ENCODE measurements around the gene PMEL.

Gene PMEL

GRCh38 chr12:55972456-55972855 lies 6.6 kb upstream of the PMEL start:
- H3K4me3 ChIP-seq (replicated peaks in 1 of 2; ENCODE audit: low read depth in 2 of 2, low read length in 2 of 2), result peak overlapping the region; percentile 61 to 69
- TF ChIP-seq CTCF (IDR thresholded peaks at IDR 0.05; ENCODE audit: low read depth, low read length), result no peak
- DNase-seq (ENCODE audit: low read depth in 2 of 2), result no peak

- DNase-seq (ENCODE audit: low read depth in 2 of 2), result peak; percentile 75 to 89
- peak overlapping the region in 1 of 2 donors; percentile 27 for H3K4me3 ChIP-seq (replicated peaks in 1 of 2; ENCODE audit: low read depth in 2 of 2, low read length in 2 of 2)
- TF ChIP-seq CTCF (IDR thresholded peaks at IDR 0.05; ENCODE audit: low read depth, low read length), result no peak
Observed at GRCh38 chr12:55972042-55972441, 6.2 kb upstream of the PMEL start.

- no peak for TF ChIP-seq CTCF (IDR thresholded peaks at IDR 0.05; ENCODE audit: low read depth, low read length)
- peak; percentile 60 to 90 for DNase-seq (ENCODE audit: low read depth in 2 of 2)
- H3K4me3 ChIP-seq (replicated peaks in 1 of 2; ENCODE audit: low read depth in 2 of 2, low read length in 2 of 2), result no peak overlapping the region
Observed at GRCh38 chr12:55970775-55971174, 4.9 kb upstream of the PMEL start.

GRCh38 chr12:55969356-55969755 lies 3.5 kb upstream of the PMEL start:
- TF ChIP-seq CTCF (IDR thresholded peaks at IDR 0.05; ENCODE audit: low read depth, low read length), result no peak
- DNase-seq (ENCODE audit: low read depth in 2 of 2), result no peak
- no peak overlapping the region for H3K4me3 ChIP-seq (replicated peaks in 1 of 2; ENCODE audit: low read depth in 2 of 2, low read length in 2 of 2)

- TF ChIP-seq CTCF (IDR thresholded peaks at IDR 0.05; ENCODE audit: low read depth, low read length), result no peak
- peak within 1 kb of the TSS; percentile 89 to 94 for H3K4me3 ChIP-seq (replicated peaks in 1 of 2; ENCODE audit: low read depth in 2 of 2, low read length in 2 of 2)
- DNase-seq (ENCODE audit: low read depth in 2 of 2), result peak; percentile 78 to 79
Observed at GRCh38 chr12:55966408-55967281, 803 bp upstream of the PMEL start, which contains the start of gene CDK2. Gene CDK2, plus strand, starts transcription at chr12:55966830. Its CDS starts 179 bp downstream, at chr12:55967009.

- no peak for TF ChIP-seq CTCF (IDR thresholded peaks at IDR 0.05; ENCODE audit: low read depth, low read length)
- H3K4me3 ChIP-seq (replicated peaks in 1 of 2; ENCODE audit: low read depth in 2 of 2, low read length in 2 of 2), result no peak overlapping the region
Observed at GRCh38 chr12:55965240-55965639, 602 bp downstream of the PMEL start.

More at GRCh38 chr12:55965240-55965639, 602 bp downstream of the PMEL start:
- DNase-seq (ENCODE audit: low read depth in 2 of 2), result no peak

Data from cardiac fibroblast (primary cell).